ENCODE results near the gene KLHL29. TPM values are rescaled to one million over a fixed set of nuclear protein-coding genes. Genes with fewer than 3 reads are reported as not detected.

Gene KLHL29
- total RNA-seq, 1 experiment from 2014 or later: 43.1 TPM

DNA sequence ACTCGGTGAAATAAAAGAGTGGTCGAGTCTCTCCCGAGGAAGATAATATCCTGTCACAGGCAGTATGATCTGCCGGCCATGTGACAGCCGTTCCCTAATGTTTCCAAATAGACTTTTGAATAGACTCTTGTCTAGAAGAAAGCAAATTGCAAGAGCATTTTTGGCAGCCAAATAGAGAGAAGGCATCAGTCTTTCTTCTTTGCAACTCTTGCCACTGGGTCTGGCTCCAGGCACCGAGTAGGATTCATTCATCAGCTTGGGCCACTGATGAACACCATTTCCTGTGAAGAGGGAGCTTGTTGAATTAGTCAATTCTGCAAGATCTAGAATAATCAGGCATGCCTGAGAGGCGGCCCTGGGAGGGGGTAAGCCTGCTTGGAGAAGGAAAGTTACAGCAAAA, 165.6 kb downstream of the KLHL29 start:
- no TSS peak for BruUV-seq (replicated peaks)
- Mint-ChIP-seq H3K4me1 (ENCODE audit: insufficient read depth, unreplicated experiment) (no peaks in the 10 kb centered on the region), H3K9me3 (ENCODE audit: unreplicated experiment) (no peaks in the 10 kb centered on the region), H3K36me3 (ENCODE audit: insufficient read depth, unreplicated experiment) (no peaks in the 10 kb centered on the region), H3K27me3 (ENCODE audit: insufficient read depth, unreplicated experiment) (no peaks in the 10 kb centered on the region), H3K27ac (ENCODE audit: low read depth, unreplicated experiment) (no peak overlapping the region), H3K4me3 (ENCODE audit: unreplicated experiment) (no peak overlapping the region)
- TF ChIP-seq, protein P1, sequence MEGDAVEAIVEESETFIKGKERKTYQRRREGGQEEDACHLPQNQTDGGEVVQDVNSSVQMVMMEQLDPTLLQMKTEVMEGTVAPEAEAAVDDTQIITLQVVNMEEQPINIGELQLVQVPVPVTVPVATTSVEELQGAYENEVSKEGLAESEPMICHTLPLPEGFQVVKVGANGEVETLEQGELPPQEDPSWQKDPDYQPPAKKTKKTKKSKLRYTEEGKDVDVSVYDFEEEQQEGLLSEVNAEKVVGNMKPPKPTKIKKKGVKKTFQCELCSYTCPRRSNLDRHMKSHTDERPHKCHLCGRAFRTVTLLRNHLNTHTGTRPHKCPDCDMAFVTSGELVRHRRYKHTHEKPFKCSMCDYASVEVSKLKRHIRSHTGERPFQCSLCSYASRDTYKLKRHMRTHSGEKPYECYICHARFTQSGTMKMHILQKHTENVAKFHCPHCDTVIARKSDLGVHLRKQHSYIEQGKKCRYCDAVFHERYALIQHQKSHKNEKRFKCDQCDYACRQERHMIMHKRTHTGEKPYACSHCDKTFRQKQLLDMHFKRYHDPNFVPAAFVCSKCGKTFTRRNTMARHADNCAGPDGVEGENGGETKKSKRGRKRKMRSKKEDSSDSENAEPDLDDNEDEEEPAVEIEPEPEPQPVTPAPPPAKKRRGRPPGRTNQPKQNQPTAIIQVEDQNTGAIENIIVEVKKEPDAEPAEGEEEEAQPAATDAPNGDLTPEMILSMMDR (IDR thresholded peaks at IDR 0.05; ENCODE audit: unreplicated experiment): no peak
- ChIA-PET CTCF (no interaction called here), POLR2A (no interaction called here)
- intact Hi-C loops (cut with micrococcal nuclease): no loop called here
- DNase-seq (ENCODE audit: unreplicated experiment): no peak

DNA sequence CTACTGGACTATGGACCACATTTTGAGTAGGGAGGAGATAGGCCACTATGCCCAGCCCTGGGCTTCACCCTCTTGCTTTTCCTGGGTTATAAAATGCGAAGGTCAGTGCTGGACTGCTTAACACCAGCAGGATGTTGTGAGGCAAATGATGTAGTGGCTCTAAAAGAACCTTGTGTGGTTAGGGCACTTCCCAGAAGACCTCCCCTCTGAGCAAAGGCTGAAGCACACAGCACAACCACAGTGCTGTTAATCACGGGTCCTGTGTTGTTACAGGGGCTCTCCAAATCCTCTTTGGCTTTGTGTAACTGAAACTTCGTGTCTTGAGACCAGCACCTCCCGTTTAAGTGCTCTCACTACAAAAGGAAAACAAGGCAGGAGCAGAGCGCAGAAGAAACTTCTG, 166.9 kb downstream of the KLHL29 start:
- Mint-ChIP-seq H3K4me1 (ENCODE audit: insufficient read depth, unreplicated experiment) (no peaks in the 10 kb centered on the region), H3K27ac (ENCODE audit: low read depth, unreplicated experiment) (no peak overlapping the region), H3K4me3 (ENCODE audit: unreplicated experiment) (no peak overlapping the region), H3K9me3 (ENCODE audit: unreplicated experiment) (no peaks in the 10 kb centered on the region), H3K36me3 (ENCODE audit: insufficient read depth, unreplicated experiment) (peaks cover 4% of the 10 kb centered on the region), H3K27me3 (ENCODE audit: insufficient read depth, unreplicated experiment) (no peaks in the 10 kb centered on the region)
- DNase-seq (ENCODE audit: unreplicated experiment): no peak
- CTCF ChIA-PET: no interaction called here
- POLR2A ChIA-PET: no interaction called here
- TF ChIP-seq, protein P1 (IDR thresholded peaks at IDR 0.05; ENCODE audit: unreplicated experiment): no peak
- BruUV-seq (replicated peaks): no TSS peak
- intact Hi-C loops (cut with micrococcal nuclease): no loop called here

DNA sequence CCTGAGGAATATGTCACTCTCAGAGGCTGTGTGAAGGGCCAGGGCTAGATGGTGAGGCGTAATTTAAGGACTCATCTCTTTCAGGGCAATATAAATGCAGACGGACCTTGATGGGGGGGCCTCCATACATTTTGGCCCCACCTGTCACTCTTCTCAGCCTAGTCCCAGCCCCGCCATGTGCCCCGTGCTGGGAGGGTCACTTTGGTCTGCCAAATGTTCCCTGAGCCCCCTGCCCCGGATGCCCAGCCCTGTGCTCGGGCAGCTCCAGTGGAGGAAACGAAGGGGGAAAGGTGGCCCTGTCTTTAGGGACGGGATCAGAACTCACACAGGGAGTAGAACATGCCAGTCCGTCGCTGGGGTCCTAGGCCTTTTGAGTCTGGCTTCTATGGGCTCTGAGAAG, 168.6 kb downstream of the KLHL29 start:
- POLR2A ChIA-PET: interaction anchor here (0.7 kb wide), 1 partner anchor 1090 kb away, joined by 3 read pairs; no protein-coding TSS in a partner anchor
- Mint-ChIP-seq H3K36me3 (ENCODE audit: insufficient read depth, unreplicated experiment) (peaks cover 7% of the 10 kb centered on the region), H3K9me3 (ENCODE audit: unreplicated experiment) (no peaks in the 10 kb centered on the region), H3K27ac (ENCODE audit: low read depth, unreplicated experiment) (no peak overlapping the region), H3K4me1 (ENCODE audit: insufficient read depth, unreplicated experiment) (no peaks in the 10 kb centered on the region), H3K4me3 (ENCODE audit: unreplicated experiment) (no peak overlapping the region), H3K27me3 (ENCODE audit: insufficient read depth, unreplicated experiment) (no peaks in the 10 kb centered on the region)
- TF ChIP-seq, protein P1 (IDR thresholded peaks at IDR 0.05; ENCODE audit: unreplicated experiment): no peak
- intact Hi-C loops (cut with micrococcal nuclease): no loop called here
- no peak for DNase-seq (ENCODE audit: unreplicated experiment)
- CTCF ChIA-PET: no interaction called here
- no TSS peak for BruUV-seq (replicated peaks)

DNA sequence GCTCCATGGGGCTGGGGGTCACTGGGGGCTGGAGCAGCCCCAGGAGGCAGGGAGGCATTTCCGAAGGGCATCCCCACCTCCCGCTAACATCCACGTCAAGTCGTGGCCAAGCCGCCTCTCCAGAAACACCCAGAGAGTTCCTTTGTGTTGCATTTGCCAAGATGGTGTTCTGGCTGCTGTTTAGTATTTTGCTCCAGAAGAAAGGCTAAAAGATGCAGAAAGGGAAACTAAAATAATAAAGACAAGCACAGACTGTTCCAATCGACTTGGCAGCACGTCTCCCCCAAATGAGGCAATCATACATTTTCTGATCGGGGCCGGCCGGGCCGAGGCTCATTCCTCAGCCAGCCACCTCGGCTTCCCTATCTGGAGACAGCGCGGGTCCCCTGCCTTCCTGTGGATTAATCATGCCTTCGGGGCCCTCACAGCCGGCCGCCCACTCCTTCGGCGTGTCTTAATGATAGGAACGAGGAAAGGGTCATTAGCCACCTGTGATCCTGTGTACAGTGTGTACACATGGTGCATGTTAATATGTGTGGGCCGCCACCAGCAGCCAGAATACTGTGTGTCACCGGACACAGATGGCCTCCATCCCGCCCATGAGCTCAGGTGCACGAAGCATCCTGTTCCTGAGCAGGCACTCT, 169.2 kb downstream of the KLHL29 start:
- POLR2A ChIA-PET: no interaction called here

More for the DNA sequence above, 169.2 kb downstream of the KLHL29 start:
- Mint-ChIP-seq H3K27ac (ENCODE audit: low read depth, unreplicated experiment) (no peak overlapping the region), H3K9me3 (ENCODE audit: unreplicated experiment) (no peaks in the 10 kb centered on the region), H3K4me1 (ENCODE audit: insufficient read depth, unreplicated experiment) (no peaks in the 10 kb centered on the region), H3K27me3 (ENCODE audit: insufficient read depth, unreplicated experiment) (no peaks in the 10 kb centered on the region), H3K36me3 (ENCODE audit: insufficient read depth, unreplicated experiment) (peaks cover 9% of the 10 kb centered on the region), H3K4me3 (ENCODE audit: unreplicated experiment) (no peak overlapping the region)
- CTCF ChIA-PET: no interaction called here
- no TSS peak for BruUV-seq (replicated peaks)
- TF ChIP-seq, protein P1 (IDR thresholded peaks at IDR 0.05; ENCODE audit: unreplicated experiment): no peak
- no peak for DNase-seq (ENCODE audit: unreplicated experiment)
- intact Hi-C loops (cut with micrococcal nuclease): no loop called here
